LNCaP clone FGC (cell line): ENCODE results near the gene SLC5A3.

ENCODE experiments used
- DNase-seq: peaks from one replicate; pipeline ENCODE4 v3.0.0-alpha.2; 2011; ENCODE audit warnings: low read depth
- H3K4me3 ChIP-seq: 2 replicates; pipeline ENCODE4 v1.5.1; 2011; ENCODE audit warnings: mild to moderate bottlenecking, low read depth, low read length, control low read depth
- CTCF ChIP-seq: IDR thresholded peaks from 2 replicates; pipeline ENCODE4 v1.5.1; 2012; ENCODE audit warnings: mild to moderate bottlenecking; ENCODE audit not compliant: control insufficient read depth, insufficient read depth; ENCODE audit errors: extremely low read depth

Gene SLC5A3

GRCh38 chr21:34097442-34097841 lies 24.1 kb downstream of the SLC5A3 start:
- no peak for TF ChIP-seq CTCF
- no peak for DNase-seq
- no peak overlapping the region for H3K4me3 ChIP-seq

- no peak for TF ChIP-seq CTCF
- DNase-seq = no peak
- no peak overlapping the region for H3K4me3 ChIP-seq
Measured at GRCh38 chr21:34100337-34100736, 27.0 kb downstream of the SLC5A3 start.

- DNase-seq = no peak
- no peak overlapping the region for H3K4me3 ChIP-seq
- TF ChIP-seq CTCF = no peak
Measured at GRCh38 chr21:34100790-34101189, 27.4 kb downstream of the SLC5A3 start.

- TF ChIP-seq CTCF = no peak
- DNase-seq = no peak
- no peak overlapping the region for H3K4me3 ChIP-seq
Measured at GRCh38 chr21:34105947-34106541, 32.7 kb downstream of the SLC5A3 start.

- TF ChIP-seq CTCF = no peak
- no peak for DNase-seq
- no peak overlapping the region for H3K4me3 ChIP-seq
Measured at GRCh38 chr21:34107606-34108005, 34.2 kb downstream of the SLC5A3 start.

- no peak overlapping the region for H3K4me3 ChIP-seq
- no peak for DNase-seq
- no peak for TF ChIP-seq CTCF
Measured at GRCh38 chr21:34109075-34109474, 35.7 kb downstream of the SLC5A3 start.

- no peak overlapping the region for H3K4me3 ChIP-seq
- TF ChIP-seq CTCF = no peak
- DNase-seq = no peak
Measured at GRCh38 chr21:34110594-34111202, 37.3 kb downstream of the SLC5A3 start.
